Measurements from ENCODE around the gene ZNF593.
A peak's percentile ranks its signal among the peaks of the same experiment; 100 is the strongest.

ZNF593 gene

DNA sequence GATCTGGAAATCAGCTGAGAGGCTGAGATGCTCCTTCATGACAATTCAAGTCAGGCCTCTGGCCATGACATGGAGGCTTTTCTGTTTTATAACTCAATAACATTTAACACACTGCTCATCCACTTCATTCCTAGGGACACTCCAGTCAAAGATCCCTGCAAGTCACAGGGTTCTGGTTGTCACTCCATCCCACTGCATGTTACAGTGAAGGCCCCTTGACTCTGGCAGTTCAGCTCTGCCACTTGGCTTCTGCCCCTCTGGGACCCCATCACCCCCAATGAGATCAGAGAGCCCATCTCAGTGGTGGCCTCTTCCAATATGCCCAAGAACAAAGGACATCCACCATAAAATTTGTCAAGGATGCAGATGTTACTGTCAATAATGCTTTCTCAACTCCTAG is 20.8 kb upstream of the ZNF593 start:
- DNase-seq (ENCODE audit: low read depth), result no peak

DNA sequence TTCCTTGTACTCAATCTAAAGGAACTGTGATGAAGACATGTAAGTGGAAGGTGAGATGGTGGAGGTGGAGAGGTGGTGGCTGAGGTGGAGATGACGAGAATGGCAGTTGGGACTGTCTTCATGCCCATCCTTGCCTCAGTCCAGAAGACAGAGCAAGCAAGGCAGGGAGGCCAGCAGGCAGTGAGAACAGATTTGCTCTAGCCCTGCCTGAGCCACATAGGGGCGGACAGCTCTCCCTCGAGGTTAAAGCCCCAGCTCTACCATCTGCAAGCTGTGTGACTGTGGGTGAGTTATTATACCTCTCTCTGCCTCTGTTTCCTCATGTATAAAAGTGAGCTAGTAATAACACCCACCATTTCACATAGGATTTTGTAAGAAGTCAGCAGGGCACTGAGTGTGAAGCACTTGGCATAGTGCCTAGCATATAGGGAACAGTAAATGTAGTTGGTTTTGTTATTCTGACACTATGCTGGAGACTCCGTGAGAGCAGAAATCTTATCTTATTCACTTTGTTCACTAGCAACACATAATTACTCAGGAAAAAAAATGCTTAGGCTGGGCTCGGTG is 15.7 kb upstream of the ZNF593 start:
- no peak for DNase-seq (ENCODE audit: low read depth)

DNA sequence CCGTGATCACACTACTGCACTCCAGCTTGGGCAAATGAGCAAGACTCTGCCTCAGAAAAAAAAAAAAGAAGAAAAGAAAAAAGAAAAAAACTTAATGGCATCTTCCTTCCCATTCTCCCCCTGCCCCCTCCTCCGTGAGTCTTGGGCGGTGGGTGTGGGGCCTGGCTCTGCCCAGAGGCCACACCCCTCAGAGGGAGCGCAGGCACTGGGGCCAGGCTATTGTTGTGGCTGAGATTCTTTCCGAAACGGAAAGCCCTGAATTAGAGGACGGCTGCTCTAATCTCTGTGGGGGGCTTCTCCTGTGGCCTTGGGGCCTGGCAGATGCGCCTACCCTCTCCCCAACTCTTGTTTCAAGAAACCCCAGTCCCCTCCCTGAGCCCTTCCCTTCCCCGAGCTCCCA is 15.0 kb upstream of the ZNF593 start:
- DNase-seq (ENCODE audit: low read depth), result no peak

DNA sequence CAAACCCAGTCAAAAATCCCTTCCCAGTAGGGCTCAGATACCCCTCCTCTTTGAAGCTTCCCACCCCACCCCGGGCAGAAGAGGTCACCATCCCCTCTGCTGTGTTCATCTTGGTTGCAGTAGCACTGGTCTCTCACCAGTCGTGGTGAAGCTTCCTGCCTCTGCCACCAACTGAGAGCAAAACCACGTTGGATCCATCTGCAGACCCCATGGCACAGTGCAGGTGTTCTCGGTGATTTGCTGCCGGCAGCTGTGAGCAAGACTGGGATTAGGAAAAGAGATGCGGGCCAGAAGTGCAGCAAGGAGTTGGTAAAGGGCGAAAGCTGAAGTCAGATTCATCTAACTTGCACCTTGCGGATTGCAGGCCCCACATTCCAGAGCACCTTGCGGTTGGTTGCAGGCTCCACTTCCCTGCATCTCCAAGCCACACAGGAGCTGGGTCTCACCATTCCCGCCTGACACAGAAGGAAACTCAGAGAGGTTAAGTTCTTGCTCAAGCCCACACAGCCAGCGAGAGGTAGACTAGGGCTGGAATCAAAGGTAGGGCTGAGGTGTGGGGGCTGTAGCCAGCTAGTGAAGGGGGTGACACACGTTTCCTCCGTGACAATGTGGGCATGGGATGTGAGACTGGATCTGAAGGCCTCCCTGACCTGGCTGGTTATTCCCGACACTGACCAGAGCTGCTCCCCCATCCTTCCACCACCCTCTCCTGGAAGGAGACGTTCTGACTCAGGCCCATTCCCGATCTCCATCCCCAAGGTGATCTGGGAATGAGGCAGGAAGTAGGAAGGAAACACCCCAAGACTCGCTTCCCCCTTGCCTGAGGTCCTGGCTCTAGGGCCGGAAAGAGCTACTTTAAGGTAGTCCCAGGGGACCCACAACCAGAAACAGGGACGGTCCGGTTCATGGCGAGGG is 14.1 kb upstream of the ZNF593 start:
- no peak for DNase-seq (ENCODE audit: low read depth)

DNA sequence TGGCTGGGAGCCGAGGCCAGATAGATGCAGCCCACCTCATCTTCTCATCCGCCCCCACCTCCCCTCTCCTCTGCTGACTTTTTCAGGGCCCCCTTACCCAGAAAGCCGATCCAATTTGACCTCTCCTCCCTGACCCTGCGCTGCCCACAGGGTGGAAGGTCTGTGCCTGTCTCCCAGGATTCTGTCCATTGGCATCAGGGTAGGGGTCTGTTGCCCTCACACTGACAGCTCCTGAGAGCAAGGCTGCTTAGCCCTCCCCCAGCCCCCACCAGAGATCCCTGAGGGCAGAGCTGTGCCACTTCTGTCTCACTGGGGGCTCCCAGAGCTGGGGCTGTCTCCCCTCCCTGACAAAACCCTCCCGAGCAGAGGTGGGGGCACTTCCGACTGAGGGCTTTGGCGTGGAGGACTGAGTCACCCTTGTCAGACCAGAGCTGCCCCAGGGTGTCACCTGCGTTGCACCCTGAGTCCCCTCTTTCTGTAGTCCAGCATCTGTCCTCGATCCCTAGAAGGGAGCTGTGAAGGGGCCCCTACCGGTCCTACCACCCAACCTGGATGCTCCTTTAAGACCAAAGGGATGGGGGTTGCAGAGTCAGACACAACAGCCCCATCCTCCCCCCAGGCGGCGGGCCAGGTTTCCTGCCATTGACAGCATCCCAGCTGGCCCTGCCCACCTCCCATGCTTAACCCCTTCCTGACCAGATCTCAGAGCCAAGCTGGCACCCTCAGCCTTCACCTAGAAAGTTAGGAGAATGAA is 13.2 kb upstream of the ZNF593 start:
- no peak for DNase-seq (ENCODE audit: low read depth)

DNA sequence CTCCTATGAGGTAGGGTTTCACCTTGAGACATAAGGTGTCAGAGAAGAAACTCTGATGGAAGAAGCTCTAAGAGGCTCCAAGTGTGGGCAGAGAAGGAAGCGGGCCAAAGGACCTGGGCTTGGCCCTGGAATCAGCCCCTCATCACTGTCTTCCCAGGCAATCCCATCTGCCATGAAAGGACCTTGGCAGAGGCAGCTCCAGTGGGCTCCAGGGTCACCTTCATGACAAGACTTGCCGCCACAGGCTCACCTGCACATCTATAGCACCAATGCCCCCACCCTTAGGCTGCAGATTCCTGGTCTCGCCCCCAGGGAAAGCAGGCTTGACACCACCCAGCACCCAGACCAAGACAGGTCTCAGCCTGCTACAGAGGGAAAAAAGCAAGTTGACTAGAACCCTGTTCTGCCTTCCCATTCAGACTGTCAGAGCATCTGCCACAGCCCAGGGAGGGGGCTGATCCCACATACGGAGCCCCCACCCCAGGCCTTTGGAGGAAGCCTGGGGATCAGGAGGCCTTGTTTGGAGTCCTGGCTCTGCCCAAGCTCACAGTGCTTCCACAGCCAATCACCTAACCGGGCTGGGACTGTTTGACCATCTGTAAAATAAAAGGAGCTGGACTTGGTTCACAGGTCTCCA is 11.3 kb upstream of the ZNF593 start:
- DNase-seq (ENCODE audit: low read depth), result no peak

DNA sequence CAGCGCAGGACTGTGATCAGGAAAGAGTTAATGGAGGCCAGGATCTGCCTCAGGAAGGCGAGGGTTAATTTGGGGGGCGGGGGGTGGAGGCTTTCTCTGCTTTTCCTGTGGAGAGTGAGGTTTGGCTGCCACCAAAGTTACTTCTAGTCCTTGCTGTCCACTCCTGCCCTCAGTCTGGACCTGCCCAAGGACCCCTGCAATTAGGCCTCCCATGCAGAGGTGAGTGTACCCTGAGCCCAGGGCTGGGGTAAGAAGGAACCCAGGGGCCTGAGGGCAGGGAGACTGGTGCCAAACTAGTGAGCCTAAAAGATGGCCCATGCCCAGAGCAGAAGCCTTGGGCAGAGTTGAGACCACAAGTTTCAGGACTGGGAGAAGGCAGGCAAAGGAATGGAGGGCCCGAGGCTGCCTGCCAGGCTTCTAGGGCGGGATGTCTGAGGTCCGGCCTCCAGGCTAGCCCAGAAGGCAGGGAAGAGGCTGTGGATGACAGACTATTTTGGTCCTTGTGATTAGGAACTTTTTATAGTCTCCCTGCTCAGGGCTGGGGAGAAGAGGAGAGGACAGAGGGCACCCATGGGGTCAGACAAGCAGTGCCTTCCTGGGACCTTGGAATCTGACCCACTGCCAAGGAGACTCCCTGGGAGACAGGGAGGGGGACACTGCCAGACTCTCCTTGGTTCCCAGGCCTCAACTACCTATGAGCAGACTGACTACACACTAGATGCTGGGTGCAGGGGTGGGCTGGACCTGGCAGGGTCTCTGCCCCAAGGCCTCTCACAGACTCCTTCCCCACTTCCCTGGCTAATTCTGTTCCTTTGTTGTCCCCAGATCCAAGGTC is 10.6 kb upstream of the ZNF593 start, which contains the start of gene FAM110D:
TSS of gene FAM110D (plus strand) at position 172 of the 835 bp plus-strand sequence. CDS start 2,213 bp downstream, outside the sequence.
- DNase-seq (ENCODE audit: low read depth), result no peak

DNA sequence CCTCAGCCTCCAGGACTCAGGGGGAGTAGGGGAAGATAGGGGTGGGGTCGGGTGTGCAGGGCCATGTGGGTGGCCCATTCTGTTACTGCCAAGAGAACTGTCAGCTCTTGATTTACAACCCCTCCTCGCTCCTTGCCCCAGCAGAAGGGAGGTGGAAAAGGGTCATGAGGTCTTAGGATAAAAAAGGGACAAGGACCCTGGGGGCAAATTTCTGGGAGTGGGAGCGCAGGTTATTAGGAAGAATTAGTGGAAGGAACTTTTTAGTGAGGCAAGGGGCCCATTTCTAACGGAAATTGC is 10.0 kb upstream of the ZNF593 start:
- no peak for DNase-seq (ENCODE audit: low read depth)

DNA sequence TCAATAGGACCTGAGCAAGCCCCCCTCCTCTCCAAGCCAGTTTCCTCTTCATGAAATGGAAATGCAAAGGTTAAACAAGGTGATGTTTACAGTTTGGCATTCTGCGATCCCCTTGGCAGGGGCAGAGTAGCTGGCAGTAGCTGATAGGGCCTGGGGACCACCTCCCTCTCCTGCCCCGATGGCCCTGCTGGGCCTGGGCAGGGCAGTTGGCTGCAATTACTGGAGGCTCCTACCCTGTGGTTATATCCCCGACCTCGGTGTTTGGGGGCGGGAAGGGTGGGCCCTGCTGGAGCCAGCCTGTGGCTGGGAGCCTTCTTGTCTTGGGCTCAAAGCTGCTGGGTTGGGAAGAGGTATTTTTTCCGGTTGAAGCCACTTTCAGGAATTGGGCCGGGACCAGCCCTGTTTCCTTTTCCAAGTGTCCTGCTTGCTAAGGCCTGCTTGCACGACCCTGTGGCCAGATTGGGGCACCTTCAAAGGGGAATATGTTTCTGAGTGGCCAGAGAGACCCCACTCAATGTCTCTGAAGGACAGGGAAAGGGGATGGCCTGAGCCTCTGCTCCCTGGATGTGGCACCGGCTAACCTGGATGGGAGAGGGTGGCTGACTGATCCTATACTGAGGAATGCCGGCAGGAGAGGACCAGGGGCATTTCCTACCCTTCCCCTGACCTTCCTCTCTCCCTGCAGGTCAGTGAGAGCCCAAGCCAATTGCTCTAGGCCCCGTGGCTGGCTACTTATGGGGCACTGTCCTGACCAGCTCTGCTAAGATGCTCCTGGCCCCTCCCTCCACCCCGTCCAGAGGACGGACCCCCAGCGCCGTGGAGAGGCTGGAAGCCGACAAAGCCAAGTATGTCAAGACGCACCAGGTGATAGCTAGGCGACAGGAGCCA is 8.9 kb upstream of the ZNF593 start:
- DNase-seq (ENCODE audit: low read depth), result no peak

DNA sequence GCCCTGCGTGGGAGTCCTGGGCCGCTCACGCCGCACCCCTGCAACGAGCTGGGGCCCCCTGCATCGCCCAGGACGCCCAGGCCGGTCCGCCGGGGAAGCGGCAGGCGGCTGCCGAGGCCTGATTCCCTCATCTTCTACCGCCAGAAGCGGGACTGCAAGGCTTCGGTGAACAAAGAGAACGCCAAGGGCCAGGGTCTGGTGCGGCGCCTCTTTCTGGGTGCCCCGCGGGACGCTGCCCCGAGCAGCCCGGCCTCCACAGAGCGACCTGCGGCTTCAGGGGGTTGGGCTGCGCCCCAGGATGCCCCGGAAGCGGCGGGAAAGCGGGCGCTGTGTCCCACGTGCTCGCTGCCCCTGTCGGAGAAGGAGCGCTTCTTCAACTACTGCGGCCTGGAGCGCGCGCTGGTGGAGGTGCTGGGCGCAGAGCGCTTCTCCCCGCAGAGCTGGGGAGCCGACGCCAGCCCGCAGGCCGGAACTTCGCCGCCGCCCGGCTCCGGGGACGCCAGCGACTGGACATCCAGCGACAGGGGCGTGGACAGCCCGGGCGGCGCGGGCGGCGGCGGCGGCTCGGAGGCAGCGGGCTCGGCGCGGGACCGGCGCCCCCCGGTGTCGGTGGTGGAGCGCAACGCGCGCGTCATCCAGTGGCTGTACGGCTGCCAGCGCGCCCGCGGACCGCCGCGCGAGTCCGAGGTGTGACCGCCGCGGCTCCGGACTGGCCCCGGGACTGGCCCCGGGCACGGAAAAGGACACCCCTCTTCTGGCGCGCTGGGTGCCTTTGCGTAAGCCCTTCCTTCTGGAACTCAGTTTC is 8.1 kb upstream of the ZNF593 start:
- DNase-seq (ENCODE audit: low read depth), result peak; percentile 20

DNA sequence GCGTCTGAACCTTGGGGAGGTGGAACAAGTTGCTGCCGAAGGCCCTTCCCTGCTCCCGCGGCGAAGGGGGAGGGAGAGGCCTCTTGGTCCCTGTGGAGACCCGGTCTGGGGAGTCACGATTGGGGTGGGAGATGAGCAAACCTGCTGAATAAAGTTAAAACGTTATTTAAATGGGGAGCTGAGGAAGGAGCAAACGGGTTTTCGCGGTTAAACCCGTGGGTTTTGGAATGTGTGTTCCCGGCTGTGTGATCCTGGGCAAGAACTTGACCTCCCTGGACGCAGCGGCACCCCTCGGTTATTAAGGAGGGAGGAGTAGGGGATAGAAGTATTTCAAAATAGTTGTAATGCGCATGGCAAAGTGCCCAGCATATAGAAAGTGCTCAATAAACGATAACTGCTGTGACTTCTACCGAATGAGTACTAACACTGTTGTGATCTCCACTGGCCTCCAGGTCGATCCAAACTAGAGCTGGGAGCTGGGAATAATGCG is 7.4 kb upstream of the ZNF593 start:
- no peak for DNase-seq (ENCODE audit: low read depth)

DNA sequence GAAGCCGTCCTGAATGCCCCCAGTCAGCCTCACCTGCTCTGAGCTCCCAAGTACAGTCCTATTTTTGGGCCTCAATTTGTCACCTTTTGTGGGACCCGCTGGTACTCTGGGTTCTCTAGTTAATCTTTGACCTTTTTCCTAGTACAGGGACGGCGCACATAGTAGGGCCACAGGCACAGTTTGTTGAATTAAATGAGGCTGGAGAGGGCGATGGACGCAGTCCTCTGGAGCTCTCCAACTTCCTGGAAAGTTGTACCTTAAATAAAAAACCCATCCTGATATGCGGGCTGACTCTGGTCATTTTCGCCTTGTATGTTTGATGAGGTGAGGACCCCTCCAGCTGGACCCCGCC is 6.0 kb upstream of the ZNF593 start:
- DNase-seq (ENCODE audit: low read depth), result no peak

DNA sequence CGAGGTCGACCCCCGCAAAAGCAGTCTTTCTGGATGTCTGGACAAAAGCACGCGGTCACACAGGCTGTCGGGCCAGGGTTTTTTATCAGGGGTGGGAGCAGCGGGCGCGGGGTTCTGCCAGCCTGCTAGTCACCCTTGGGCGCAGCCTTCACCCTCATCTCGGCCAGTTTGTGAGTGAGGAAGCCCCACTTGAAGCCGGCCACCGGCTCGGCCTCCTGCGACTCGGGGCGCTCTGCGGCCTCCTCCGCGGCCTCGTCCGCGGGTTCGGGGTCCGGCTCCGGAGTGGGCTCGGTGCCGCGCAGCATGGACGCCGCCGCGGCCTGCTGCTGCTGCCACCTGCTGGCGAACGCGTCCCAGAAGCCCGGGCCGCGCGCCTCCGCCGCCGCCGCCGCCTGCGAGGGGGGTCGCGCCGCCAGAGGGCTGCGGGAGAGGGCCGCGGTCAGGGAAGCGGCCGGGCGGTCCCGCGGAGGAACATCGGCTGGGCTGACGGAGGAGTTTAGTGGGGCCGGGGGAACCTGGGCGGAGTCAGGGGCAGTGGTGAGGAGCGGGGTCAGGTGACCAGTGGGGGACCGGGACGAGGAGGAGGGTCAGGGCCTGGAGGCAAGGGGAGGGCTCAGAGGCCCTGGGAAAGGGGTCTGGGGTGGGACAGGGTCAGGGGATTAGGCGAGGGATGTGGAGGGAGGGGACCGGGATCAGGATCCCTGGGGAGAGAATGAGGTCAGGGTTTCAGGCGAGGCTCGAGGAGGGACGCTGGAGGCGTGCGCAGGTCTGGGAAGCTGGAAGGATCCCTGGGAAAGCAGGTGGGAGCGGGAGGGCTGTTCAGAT is 5.5 kb upstream of the ZNF593 start:
- DNase-seq (ENCODE audit: low read depth), result peak; percentile 42

DNA sequence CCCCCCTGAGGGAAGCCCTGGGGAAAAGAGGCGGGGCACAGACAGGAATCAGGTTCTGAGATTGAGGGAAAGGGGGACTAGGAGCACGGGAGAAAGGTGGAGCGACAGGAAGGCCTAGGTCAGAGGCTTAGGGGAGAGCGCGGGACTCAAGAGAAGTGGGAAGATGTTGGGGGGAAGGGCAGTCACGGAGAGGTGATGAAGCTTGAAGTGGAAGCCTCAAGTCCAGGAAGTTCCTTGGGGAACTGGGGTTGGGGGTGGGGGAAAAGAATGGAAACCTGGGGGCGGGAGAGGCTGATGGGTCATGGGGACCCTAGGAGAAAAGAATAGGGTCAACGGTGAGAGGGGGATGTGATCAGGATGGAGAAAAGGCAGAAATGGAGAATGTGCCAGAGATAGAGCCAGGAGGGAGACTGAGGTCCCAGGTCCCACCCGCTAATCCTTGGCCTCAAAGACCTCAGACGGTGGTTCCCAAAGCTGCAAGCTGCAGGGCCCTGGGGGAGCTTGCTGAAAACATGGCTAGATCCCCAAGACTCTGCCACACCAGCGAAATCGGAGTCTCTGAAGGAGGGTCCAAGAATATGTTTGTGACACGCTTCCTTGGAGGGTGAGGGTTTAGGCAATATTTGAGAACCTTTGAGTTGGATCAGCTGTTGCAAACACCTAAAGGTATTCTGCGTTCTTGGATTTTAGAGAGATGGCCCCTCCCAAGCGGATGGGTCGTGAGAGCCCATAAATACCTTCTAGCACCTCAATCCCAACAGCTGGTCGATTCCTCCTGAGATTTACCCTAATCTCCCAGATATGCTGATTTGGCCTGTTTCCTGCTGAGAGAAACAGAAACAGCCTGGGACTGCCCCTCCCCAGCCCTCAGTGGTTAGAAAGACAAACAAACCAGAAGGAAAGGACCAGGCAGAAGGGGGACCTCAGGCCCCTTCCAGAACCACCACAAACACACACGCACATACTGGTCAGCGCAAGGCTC is 4.6 kb upstream of the ZNF593 start:
- no peak for DNase-seq (ENCODE audit: low read depth)

DNA sequence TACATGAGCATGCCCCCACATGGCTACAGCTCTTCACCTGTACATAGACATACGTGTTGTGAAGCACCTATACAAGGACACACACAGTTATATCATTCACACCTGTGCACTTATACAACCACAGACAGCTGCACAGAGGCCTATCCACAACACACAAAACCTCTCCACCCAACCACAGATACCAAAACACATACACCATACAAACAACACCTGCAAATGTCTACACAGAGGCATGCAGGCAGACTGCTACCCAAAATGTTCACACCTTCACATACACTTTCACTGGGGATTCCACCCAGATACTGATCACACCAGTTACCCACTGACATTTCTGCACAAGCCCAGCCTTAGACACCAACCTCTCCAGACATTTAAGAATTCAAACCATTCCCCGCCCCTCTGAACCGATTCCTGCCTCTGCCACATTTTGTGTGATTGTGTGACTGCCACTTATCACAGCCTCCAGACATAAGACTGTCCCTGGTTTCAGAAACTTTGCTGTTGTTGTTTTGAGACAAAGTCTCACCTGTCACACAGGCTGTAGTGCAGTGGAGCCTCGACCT is 2.9 kb upstream of the ZNF593 start:
- DNase-seq (ENCODE audit: low read depth), result no peak

DNA sequence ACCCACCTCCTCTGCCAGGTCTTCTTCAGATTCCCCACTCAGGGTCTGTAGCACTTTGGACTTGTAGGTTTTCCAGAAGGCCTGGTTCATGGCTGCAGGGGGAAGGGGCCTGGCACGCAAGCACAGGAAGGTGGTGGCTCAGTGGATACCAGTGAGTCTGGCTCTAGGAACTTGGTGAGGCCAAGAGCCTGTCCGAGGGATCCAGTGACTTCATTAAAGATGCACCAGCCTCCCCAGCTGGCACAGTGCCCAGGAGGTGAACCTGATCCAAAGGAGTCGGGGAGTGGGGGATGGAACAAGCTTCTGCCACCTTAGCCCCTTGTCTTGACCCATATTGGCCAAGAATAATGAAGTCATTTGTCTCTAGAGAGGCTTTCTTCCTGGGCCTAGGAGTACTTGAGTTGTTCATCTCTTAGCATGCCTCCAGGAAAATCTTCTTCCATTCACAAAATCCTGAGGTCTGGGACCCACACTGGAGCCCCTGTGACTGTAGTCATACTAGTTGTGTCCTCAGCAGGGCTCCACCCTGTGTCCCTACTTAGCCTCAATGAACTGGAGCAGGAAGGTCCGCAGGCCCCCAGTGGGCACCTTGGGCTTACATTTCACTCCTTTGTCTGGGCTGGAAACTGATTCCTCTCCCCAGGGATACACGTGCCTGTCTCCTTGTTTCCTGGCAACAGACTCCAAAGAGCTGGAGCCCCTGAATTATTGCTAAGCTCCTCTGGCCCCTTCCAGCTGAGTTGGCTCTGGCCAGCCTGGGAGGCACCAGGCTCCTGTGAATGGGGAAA is 1.1 kb upstream of the ZNF593 start, which contains the start of gene C1orf232:
TSS of gene C1orf232 (minus strand) at position 554 of the 788 bp plus-strand sequence. CDS start at position 90, 464 bp downstream.
- no peak for DNase-seq (ENCODE audit: low read depth)
